Gastrocnemius medialis (tissue), 4 donors: ENCODE results near the gene CDHR3.

Source experiments
- CTCF ChIP-seq, 5 experiments: fragments of 450-650 bp in 3 of 5; fragments of 200-600 bp in 2 of 5; sonication (generic) in 2 of 5; IDR thresholded peaks in 4 of 5; conservative IDR thresholded peaks in 1 of 5; 1 replicate in 4 of 5; 2 replicates in 1 of 5; pipeline ENCODE4 v1.5.1; 2016 to 2019; ENCODE audit warnings: antibody characterized with exemption in 5 of 5, mild to moderate bottlenecking in 3 of 5, moderate library complexity in 3 of 5
- POLR2A ChIP-seq, 2 donors: fragments of 450-650 bp; IDR thresholded peaks; one replicate each; pipeline ENCODE4 v1.6.1; 2017; ENCODE audit warnings: antibody characterized with exemption in 2 of 2, mild to moderate bottlenecking in 2 of 2, moderate library complexity in 2 of 2

DNA sequence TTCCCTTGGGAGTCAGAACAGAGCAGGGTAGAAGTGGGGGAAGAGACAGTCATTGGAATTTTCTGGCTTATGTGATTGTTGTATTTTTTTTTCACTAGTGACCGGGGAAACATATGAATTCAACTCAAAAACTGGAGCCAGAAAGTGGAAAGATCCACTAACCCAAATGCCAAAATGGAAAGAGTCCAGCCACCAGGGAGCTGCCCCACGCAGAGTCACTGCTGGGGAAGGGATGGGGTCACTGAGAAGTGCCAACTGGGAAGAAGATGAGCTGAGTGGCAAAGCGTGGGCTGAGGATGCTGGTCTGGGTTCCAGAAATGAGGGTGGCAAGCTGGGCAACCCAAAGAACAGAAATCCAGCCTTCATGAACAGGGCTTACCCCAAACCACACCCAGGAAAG is 69.2 kb downstream of the CDHR3 start:
- TF ChIP-seq CTCF (IDR thresholded peaks at IDR 0.05 in 4 of 5, conservative IDR thresholded peaks at IDR 0.05 in 1 of 5) (no peak), POLR2A (IDR thresholded peaks at IDR 0.05) (no peak)
